Bronchial epithelial cell (primary cell): ENCODE results near the gene ARHGAP42. TPM values are rescaled to one million over a fixed set of nuclear protein-coding genes. Genes with fewer than 3 reads are reported as not detected.

ENCODE experiments used
- DNase-seq: peaks from one replicate; pipeline ENCODE4 v3.0.0-alpha.2; 2010; ENCODE audit warnings: low read depth
- FAIRE-seq: peaks from 2 replicates; lab custom pipeline; 2011; peaks lifted over from hg19 to GRCh38; lab: Jason Lieb, UNC
- H3K27me3 ChIP-seq: 2 replicates; pipeline ENCODE4 v1.5.1; 2011; ENCODE audit warnings: low read length; ENCODE audit not compliant: control insufficient read depth, insufficient read depth
- H3K36me3 ChIP-seq: 2 replicates; pipeline ENCODE4 v1.5.1; 2011; ENCODE audit warnings: low read length; ENCODE audit not compliant: control insufficient read depth, insufficient read depth
- H3K4me3 ChIP-seq: 2 replicates; pipeline ENCODE4 v1.5.1; 2011; ENCODE audit warnings: mild to moderate bottlenecking, low read depth, low read length, control low read depth
- total RNA-seq: library from RNA; depleted of rRNA; stranded (reverse); fragments of >200 nt; gene quantifications from 2 replicates; pipeline ENCODE4 v1.2.1, GENCODE V29; 2014
- TF ChIP-seq, protein P1 (sequence below): IDR thresholded peaks from 2 replicates; pipeline ENCODE4 v1.5.1; 2011; ENCODE audit warnings: mild to moderate bottlenecking, moderate library complexity, low read length, control low read depth, inconsistent platforms; ENCODE audit not compliant: insufficient read depth, severe bottlenecking

The ARHGAP42 gene
- total RNA-seq, 1 donor from 2014 or later = 5.3 TPM

DNA sequence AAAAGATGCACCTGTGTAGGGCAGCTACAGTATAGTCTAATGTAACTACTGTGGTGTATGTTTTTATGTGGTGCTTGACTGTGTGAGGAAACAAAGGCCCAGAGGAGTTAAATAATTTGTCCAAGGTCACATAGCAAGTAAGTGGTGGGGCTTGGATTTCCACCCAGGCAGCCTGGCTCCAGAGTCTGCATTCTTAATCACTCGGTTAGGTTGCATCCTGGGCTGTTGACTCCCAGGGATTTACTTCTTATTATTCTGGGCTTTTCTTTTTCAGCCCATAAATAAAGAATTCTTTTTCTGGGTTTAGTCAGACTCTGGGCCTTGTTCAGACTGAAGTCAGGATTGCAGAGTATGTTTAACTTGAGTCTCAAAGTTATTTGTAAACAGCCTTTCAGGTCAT, 82.1 kb downstream of the ARHGAP42 start:
- no peaks in the 10 kb centered on the region for H3K36me3 ChIP-seq
- H3K27me3 ChIP-seq = no peaks in the 10 kb centered on the region
- DNase-seq (no peak), FAIRE-seq (no peak)
- TF ChIP-seq, protein P1, sequence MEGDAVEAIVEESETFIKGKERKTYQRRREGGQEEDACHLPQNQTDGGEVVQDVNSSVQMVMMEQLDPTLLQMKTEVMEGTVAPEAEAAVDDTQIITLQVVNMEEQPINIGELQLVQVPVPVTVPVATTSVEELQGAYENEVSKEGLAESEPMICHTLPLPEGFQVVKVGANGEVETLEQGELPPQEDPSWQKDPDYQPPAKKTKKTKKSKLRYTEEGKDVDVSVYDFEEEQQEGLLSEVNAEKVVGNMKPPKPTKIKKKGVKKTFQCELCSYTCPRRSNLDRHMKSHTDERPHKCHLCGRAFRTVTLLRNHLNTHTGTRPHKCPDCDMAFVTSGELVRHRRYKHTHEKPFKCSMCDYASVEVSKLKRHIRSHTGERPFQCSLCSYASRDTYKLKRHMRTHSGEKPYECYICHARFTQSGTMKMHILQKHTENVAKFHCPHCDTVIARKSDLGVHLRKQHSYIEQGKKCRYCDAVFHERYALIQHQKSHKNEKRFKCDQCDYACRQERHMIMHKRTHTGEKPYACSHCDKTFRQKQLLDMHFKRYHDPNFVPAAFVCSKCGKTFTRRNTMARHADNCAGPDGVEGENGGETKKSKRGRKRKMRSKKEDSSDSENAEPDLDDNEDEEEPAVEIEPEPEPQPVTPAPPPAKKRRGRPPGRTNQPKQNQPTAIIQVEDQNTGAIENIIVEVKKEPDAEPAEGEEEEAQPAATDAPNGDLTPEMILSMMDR = no peak
- H3K4me3 ChIP-seq = no peak overlapping the region

DNA sequence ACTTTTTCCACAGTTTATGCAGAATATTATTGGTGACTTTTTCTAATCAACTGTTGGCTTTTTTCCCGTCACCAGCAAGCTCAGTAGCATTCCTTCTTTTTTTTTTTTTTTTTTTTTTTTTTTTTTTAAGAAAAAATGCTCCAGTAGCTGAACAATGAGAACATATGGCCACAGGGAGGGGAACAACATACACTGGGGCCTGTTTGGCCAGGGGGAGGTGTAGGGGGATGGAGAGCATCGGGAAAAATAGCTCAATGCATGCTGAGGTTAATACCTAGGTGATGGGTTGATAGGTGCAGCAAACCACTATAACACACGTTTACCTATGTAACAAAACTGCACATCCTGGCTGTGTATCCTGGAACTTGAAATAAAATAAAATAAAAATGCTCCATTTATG, 82.5 kb downstream of the ARHGAP42 start:
- TF ChIP-seq, protein P1 = no peak
- no peak for FAIRE-seq

DNA sequence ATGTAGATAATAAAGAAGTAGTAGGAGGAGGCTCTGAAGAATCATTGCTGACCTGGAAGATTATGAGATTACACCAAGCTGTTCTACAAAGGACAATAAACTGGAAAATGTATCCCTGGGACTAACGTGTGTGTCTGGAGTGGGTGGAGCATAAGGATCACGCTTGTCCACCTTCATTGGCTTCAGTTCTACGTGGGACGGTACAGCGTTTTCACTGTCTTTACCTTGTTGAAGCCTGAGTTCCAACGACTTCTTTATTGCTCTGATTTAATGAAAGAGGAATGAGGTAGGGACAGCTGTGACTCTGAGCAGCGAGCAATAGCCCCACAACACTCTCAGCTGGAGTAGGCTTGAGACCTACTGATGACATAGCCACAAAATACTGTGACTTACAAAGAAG, 87.0 kb downstream of the ARHGAP42 start:
- TF ChIP-seq, protein P1 = no peak
- Histone ChIP-seq H3K36me3 (no peaks in the 10 kb centered on the region), H3K4me3 (no peak overlapping the region), H3K27me3 (no peaks in the 10 kb centered on the region)
- FAIRE-seq = no peak
- DNase-seq = no peak

More for the DNA sequence above, 82.5 kb downstream of the ARHGAP42 start:
- Histone ChIP-seq H3K4me3 (no peak overlapping the region), H3K27me3 (no peaks in the 10 kb centered on the region), H3K36me3 (no peaks in the 10 kb centered on the region)
- DNase-seq = no peak

DNA sequence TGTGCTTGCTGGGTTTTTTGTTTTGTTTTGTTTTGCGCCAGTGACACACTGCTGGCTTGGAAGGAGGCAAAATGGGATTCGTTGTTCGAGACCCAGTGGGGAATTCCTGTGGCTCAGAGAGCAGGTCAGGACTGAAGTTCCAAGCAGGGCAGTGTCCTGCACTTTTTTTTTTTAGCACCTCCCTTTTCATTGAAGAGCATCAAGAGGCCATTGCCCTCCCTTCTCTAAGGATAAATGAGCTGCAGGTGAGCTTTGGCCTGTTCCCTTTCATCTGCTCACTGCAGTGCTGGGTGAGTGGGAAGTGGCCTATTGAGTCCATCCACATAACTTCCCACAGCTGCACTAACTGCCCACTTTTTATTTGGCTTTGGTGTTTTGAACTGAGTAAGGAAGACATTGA, 87.8 kb downstream of the ARHGAP42 start:
- Histone ChIP-seq H3K4me3 (no peak overlapping the region), H3K36me3 (no peaks in the 10 kb centered on the region), H3K27me3 (no peaks in the 10 kb centered on the region)
- DNase-seq (no peak), FAIRE-seq (no peak)
- TF ChIP-seq, protein P1 = no peak

DNA sequence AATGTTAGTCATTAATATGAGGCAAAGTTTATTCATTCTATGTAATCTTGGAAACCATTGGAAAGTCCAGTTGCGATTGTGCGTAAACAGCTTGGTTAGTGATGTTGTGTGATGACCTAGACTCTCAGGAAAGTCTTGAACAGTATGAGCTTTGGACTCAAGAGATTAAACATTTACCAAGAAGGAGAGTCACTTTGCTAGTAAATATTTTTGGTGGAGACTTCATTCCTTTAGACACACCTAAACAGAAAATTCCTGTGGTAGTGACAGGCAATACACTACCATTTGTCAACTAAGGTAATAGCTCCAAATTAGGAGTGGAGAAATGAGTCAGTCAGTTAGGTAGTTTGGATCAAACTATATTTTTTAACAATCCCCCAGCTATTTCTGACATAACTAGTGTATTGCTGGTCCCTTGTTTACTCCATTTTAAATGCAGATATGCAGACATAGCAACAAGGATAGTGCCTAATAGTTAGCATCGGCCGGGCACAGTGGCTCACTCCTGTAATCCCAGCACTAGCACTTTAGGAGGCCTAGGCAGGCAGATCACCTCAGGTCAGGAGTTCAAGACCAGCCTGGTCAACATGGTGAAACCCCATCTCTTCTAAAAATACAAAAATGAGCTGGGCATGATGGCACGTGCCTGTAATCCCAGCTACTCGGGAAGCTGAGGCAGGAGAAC, 89.3 kb downstream of the ARHGAP42 start:
- TF ChIP-seq, protein P1 = no peak
- DNase-seq (peak; percentile 97), FAIRE-seq (no peak)
- no peak overlapping the region for H3K4me3 ChIP-seq
- no peaks in the 10 kb centered on the region for H3K27me3 ChIP-seq
- no peaks in the 10 kb centered on the region for H3K36me3 ChIP-seq

DNA sequence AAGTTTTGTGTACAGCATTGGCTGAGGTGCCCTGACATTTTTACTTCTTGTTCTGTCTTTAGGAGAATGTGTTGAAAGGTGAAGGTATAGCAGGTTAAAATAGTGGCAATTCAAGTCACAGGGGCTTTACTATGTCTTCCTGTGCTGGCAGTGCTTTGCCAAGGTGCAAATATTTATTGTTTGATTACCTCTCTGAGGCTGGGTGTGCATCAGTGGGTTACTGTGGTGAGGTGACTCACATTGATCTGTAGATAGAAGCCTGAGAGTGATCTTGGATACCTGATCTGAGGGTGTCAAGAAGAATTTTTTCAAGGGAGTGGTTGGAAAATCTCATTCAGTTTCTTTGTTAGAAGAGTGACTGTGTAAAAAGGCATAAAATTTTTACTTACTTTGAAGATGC, 90.0 kb downstream of the ARHGAP42 start:
- TF ChIP-seq, protein P1 = no peak
- no peaks in the 10 kb centered on the region for H3K36me3 ChIP-seq
- no peaks in the 10 kb centered on the region for H3K27me3 ChIP-seq
- FAIRE-seq (peak; percentile 66), DNase-seq (peak; percentile 94)
- no peak overlapping the region for H3K4me3 ChIP-seq
